HT1080 (cell line): ENCODE results near the gene SMIM35. TPM values are rescaled to one million over a fixed set of nuclear protein-coding genes. Genes with fewer than 3 reads are reported as not detected.
"Not testable (repeated sequence)": the region's sequence is repeated elsewhere in the genome, so short reads cannot be mapped to it uniquely, and the experiment has no call there.

ENCODE experiments used
- DNase-seq: peaks from one replicate; pipeline ENCODE4 v3.0.0-alpha.2; 2015; ENCODE audit warnings: low read depth
- total RNA-seq: library from RNA; depleted of rRNA; stranded (reverse); fragments of >200 nt; shearing (Covaris generic); gene quantifications from 2 replicates; pipeline ENCODE4 v1.2.3, GENCODE V29; 2014

SMIM35 gene
- total RNA-seq, 1 experiment from 2014 or later = not detected

DNA sequence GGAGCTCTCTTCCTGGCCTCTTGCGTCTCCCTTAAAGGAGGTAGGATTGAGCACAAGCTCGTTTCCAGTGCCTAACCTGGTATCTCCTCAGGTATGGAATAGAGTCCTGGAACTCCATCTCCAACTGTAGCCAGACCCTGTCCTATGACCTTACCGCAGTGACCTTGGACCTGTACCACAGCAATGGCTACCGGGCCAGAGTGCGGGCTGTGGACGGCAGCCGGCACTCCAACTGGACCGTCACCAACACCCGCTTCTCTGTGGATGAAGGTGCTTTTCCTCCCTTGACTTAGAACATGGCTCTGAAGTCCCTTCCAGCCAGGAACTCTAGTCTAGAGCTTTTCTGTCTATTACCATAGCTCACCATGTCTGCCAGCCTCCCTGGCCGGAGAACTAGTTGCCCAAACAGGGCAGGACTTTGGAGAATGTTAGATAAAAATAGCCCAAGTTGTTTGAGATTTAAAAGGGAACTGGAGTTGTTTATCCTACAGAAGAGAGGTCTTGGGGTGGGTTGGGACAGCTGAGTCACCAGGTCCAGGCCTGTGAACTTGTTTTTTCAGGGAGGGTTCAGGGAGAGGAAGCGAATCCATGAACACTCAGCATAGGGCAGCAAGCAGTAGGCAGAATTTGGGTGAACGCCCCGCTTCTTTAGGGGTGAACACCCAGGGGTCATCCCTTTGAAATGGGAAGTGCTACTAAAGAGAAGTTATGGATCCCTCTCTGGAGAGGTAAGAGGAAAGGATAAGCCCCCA lies 97.2 kb downstream of the SMIM35 start:
- no peak for DNase-seq

DNA sequence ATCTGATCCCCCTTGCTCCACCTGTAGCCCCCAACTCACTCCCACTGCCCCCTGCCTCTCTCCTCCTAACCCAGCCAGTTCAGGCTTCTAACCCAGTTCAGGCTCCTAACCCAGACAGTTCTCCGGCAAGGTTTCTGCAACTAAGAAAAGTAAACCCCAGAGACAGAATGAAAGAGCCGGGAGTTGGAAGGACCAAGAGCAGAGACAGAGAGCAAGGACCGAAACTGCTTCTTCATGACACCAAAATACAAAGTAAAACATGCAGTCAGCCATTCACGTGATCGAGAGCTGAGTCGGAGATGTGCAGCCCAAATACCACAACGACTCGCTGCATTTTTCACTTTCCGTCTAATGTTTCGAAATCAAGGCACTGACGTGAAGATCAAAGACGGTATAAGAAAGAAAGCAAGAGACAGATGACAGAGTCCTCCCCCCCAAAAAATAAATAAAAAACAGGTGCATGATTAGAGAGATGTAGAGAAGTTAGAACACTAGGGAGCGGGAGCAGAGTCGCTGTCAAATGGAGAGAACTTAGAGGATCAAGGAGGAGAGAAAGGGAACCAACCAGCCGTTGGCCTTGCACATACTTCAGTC lies 99.7 kb downstream of the SMIM35 start:
- DNase-seq = no peak

DNA sequence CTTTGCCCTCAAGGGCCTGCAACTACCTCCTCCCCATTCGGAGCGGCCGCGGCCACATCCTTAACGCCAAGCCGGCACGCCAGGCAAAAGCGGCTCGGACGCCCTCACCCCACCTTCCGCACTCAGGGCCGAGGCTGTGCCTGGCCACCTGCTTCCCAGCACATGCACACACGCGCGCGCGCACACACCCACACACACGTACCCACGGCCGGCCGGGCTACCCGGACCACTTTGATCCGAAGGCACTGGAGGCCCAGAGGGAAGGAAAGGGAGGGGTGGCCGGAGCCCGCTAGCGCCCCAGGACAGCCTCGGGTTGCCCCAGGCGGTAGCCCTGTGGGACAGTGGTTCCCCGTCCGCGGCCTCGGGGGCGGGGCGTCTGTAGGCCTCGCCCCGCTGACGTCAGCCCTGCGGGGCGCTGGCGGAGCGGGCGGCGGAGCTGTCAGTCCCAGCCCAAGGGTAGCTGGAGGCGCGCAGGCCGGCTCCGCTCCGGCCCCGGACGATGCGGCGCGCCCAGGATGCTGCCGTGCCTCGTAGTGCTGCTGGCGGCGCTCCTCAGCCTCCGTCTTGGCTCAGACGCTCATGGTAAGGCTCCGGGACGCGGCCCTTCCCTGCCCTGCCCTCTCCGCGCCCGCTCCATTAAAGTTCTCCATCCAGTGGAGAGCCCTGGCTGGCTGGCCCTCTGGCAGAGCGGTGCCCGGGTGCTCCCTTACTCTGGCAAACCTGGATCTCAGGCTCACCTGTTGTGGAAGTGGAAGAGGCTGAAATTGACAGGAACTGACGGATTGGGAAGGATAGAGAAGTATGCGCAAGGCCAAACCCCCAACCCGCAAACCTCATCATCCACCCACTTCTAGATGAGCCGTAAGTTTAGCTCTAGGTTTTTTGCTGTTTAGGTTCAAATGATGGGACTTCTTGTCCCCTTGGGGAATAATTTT lies 100.5 kb downstream of the SMIM35 start, which contains the start of gene IL10RA:
Gene IL10RA (plus strand): TSS at position 442 of the 935 bp plus-strand sequence. CDS start 74 bp downstream, at position 516.
- DNase-seq = no peak

DNA sequence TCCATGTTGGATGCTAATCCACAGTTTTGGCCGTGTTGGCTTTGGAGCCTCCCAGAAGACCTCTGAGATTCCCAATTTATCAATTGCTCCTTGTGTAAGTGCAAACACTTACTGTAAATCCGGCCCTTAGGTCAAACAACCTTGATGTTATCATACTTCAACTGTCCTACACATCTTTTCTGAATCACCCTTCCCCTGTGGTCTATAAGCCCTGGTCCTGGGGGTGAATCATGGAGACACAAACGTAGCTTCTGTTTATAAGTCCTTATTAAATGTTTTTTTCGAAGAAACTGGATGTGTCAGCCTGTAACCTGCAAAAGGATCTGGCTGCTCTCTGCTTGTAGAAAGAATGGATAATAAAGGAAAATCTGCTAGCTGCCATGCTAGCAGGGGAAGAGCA lies 102.3 kb downstream of the SMIM35 start:
- peak; percentile 37 for DNase-seq

DNA sequence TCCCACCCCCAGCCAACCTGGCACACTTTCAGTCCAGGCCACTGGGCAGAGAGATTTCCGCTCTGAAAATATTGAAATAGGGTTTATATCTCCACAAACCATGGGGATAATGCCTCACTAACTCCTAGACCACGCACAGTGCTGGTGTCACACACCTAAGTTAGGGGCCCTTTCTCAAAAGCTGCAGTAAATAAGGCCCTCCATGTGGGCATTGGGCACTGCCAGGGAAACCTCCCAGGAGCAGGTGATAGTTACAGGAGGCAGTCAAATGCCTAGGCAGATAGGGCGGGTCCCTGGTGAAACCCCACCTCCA lies 103.6 kb downstream of the SMIM35 start:
- no peak for DNase-seq

DNA sequence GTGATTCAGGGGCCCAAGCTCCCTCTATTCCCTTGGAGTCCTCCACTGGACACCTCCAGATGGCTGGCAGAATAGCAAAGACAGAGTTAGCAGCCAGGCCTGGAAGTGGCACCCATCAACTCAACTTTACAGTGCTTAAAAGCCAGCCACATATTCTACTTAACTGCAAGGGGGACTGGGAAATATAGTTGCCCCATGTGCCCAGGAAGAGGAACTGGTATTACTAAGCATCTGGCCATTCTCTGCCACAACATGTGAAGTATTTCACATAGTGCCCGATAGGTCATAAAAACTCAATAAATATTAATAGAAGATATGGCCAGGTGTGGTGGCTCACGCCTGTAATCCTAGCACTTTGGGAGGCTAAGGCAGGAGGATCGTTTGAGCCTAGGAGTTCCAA lies 106.0 kb downstream of the SMIM35 start:
- no peak for DNase-seq

DNA sequence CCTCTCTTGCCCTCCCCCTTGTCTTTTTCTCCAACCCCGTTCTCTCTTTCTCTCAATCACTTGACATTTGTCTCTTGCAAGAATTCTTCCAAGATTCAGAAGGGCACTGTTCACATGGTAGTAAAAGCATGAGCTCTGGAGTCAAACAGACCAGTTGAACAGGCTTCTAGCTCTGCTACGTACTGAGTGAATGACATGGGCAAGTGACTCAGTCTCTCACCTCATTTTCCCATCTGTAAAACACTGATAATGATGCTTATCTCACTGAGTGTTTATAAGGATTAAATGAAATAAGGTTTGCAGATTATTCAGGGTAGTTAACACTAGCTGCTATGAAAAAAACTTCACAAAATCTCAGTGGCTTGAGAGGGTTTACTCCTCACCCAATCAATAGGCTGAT lies 106.5 kb downstream of the SMIM35 start:
- DNase-seq = no peak

DNA sequence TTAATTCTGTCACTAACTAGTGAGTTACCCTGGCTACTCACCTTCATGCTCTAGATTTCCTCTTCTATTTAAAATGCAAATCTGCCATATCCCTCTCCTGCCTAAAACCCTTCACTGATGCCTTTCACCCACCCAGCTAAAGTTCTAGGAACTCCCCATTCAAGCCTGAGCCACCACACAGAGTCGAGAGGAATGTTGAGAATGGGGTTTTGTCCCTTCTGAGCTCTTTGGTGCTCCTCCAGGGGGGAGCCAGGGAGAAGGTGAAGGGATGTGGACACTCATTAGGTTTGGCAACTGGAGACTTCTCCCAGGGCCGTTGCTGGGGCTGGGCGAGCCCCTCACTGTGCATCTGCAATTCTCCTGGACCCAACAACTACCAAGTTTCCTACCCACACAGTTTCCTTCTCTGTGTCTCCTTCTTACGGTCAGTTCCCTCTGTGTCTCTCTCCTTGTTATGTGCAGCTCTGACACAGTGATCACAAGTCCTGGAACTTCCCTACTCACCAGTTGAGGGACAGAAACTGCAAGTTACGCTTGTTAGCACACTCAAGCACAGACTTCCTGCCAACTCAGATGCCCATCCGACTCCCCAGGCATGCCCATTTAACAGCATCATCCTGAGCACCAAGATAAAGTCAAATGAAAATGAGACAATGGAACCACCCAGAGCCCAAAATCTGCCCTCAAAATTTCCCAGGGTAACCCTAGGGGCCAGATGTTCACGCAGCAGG lies 107.1 kb downstream of the SMIM35 start:
- DNase-seq = no peak

DNA sequence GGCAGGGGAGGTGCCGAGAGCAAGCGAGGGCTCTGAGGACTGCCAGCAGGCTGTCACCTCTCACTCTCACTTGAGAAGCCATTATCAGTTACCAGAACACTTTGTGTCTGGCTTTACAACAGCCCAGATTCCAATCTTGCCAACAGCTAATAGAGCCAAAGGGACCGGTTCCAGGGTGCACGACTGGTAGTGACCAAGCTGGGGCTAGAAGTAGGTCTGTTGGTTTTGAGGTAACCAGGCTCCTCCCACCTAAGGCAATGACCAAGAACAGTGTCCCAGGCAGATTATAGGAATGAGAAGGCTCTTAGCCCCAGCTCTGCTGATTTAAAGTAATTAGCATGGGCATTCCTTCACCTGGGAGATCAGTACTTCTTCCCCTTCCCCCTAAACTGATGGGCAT lies 107.8 kb downstream of the SMIM35 start:
- no peak for DNase-seq

DNA sequence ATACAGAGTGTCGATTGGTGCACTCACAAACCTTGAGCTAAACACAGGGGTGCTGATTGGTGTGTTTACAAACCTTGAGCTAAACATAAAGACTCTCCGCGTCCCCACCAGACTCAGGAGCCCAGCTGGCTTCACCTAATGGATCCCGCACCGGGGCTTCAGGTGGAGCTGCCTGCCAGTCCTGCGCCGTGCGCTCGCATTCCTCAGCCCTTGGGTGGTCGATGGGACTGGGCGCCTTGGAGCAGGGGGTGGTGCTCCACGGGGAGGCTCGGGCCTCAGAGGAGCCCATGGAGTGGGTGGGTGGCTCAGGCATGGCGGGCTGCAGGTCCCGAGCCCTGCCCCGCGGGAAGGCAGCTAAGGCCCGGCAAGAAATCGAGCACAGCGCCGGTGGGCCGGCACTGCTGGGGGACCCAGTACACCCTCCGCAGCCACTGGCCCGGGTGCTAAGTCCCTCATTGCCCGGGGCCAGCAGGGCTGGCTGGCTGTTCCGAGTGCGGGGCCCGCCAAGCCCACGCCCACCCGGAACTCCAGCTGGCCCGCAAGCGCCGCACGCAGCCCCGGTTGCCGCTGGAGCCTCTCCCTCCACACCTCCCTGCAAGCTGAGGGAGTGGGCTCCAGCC lies 108.4 kb downstream of the SMIM35 start:
- not testable (repeated sequence) for DNase-seq

DNA sequence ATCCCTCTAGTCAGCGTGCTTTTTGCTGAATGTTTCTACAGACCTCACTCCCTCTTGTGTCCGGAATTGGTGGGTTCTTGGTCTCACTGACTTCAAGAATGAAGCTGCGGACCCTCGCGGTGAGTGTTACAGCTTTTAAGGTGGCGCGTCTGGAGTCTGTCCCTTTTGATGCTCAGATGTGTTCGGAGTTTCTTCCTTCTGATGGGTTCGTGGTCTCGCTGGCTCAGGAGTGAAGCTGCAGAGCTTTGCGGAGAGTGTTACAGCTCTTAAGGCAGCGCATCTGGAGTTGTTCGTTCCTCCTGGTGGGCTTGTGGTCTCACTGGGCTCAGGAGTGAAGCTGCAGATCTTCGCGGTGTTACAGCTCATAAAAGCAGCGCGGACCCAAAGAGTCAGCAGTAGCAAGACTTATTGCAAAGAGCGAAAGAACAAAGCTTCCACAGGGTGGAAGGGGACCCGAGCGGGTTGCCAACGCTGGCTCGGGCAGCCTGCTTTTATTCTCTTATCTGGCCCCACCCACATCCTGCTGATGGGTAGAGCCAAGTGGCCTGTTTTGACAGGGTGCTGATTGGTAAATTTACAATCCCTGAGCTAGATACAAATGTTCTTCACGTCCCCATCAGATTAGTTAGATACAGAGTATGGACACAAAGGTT lies 109.0 kb downstream of the SMIM35 start:
- DNase-seq = not testable (repeated sequence)

DNA sequence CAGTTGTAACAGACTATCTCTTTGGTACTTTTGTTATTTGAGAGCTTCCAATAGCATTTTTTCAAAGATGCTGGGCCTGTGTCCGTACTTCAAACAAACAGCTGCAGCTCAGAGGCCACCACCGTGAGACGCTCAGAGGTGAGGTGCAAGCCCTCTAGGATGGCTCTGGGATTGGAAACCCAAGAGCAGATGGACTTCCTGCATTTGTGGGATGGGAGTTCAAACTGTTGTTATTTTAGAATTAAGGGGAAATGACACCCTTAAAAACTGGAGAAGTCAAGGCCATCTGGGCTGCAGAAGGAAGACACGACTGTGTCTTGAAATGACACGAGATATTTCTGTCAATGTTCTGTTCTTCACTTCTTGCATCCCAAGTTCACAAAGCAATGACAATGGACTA lies 109.7 kb downstream of the SMIM35 start:
- DNase-seq = no peak

DNA sequence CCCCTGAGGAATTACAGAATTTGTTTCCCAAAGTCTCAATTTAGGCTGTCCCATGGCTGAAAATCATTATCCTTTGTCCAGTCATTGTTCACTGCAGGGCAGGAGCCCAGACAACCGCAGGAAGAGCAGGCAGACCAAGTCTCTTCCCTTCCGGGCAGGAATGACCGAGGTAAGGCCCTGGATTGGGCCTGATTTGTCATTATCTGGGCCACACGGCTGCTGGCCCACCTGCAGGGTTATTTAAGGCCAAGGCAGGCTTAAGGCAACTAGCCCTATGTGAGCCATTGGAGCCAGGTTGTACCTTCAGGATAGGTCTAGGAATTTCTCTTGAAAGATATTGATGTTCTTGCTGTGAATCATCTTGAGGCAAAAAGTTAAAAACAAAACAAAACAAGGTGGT lies 110.3 kb downstream of the SMIM35 start:
- DNase-seq = no peak

DNA sequence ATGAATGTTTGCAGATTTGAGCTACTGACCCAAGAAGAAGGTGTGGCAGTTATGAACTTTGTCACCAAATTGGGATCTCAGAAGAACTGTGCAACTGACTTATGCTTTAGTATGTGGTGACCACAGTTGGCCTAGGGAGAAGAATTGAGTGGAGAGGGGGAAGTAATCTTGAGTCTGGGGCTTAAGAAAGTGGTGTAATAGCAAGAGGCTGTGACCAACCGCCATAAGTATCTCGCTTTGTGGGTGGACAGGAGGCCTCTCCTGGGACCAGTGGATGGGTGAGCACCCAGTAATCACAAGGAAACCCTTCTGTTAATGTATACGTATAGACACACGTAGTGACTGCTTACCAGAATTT lies 113.3 kb downstream of the SMIM35 start:
- no peak for DNase-seq

DNA sequence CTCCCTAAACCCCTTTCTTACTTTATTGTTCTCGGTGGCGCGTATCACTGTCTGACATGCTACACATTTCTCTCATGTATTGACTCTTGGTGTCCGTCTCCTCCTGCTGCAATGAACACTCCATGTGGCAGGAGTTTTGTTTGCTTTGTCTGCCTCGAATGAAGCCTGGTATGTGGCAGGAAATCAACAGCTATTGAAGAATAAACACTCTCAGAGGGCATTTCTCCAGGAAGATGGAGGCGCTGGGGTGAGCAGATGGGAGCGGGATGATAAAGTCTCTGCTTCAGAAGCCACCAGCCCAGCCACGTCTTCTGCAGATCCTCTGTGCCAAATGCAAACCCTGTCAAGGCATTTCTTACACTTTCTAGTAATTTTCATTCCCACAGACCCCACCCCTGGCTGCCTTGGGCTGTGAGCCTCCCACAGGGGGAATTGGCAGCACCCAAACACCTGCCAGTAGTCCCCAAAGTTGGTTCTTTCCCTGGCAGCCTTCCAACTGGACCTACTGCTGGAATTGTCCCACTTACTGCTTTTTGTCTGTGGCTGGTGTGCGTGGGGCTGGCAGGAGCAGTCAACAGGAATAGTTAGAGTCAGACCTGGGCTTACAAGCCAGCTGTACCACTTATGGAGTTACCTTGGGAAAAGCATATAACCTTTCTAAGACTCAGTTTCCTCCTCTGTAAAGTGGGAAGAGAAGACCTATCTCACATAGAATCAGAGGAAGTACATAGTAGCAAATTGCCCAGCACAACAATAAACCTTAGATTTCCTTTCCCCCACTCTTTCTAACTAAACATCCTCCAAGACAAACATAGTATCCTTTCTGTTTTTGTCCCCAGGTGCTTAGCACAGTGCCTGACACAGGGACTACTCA lies 113.9 kb downstream of the SMIM35 start:
- DNase-seq = no peak

DNA sequence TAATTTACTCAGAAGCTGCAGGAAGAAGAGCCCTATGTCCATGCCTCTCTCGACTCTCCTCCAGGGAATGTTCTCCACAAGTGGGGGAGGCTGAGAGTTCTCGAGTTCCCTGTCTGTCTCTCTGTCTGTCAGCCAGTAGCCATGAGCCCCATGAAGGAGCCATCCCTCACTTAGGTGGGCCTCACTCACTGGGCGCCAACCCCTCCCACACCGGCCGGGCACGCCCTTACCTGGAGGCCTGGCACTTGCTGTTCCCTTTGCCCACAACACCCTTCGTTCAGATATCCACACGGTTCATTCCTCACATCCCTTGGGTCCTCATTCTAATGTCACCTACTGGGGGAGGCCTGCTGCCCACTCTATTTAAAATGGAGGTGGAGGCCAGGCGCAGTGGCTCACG lies 114.7 kb downstream of the SMIM35 start:
- DNase-seq = no peak

DNA sequence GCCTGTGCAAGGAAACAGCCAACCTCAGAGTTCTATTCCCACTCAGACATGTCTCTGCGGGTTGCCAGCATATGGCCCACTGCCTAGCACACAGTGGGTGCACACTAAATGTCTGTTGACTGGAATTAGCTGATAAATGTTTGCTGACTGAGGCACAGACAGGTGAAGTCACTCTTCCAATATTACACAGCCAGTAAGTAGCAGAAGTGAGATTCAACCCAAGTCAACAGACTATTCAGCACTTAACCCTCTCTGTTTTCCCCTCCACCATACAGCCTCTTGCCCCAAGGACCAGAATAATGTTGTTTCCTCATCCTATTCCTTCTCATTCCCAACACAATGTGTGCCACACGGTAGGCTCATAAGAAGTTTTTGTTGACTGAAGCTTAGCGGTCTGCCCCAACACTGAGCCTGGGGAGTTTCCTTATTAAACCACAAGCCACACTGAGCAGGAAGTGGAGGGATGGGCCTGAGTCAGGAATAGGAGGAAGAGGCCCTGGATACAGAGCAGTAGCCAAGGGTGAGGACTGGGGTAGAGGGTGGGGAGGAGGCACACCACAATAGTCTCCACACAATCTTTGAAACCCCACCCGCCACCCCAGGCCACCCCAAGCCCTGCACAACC lies 116.3 kb downstream of the SMIM35 start:
- DNase-seq = peak; percentile 69

DNA sequence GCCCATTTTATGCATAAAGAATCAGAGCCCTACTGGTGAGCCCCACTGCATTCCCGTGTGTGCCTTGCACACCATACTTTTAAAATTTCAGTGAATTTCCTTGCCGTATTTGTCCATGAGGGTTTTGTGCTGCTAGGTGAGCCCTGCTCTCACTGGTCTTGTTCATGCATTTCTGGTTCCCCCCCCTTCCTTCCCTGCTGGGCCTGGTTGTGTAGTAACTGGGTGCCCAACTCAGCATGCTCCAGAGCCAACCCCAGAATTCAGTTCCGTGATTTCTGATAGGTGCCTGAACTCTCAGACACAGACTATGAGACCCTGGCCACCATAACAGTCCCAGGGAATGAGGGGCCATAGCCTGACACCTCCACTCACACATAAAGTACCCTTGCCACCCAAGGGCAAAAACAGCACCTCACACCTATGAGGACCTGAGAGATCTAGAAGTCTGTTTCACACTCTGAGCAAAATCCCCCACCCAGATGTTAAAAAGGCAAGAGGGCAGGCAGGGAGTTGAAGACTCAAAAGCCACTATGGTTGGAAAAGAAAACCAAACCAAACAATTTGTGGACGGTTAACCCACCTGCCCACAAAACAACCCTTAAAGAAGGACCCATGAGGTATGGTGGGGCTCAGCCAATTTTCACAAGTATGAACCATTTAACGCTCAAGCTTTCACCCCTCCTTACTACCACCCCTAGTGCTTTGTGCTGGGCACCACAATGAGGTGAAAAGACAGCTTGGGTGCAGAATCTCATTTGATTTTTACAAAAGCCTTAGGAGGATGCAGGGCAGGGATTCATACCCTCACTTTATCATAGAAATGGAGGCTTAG lies 117.4 kb downstream of the SMIM35 start:
- DNase-seq = no peak
